NCI-H510A treated with DMSO at 0.1 percent for 48 hours (cell line): ENCODE measurements around the gene ZBTB7A.

Source experiments
- DNase-seq: peaks from one replicate; lab custom pipeline; 2025; lab: John Stamatoyannopoulos, UW

Gene ZBTB7A

GRCh38 chr19:4066682-4067395 lies at the start of gene ZBTB7A:
Gene ZBTB7A (minus strand): TSS chr19:4066899. CDS start chr19:4055232, 11,667 bp downstream.
- peak; percentile 41 for DNase-seq

- no peak for DNase-seq
These were observed 49.2 kb upstream of the ZBTB7A start for GRCh38 chr19:4115818-4116385.

DNA sequence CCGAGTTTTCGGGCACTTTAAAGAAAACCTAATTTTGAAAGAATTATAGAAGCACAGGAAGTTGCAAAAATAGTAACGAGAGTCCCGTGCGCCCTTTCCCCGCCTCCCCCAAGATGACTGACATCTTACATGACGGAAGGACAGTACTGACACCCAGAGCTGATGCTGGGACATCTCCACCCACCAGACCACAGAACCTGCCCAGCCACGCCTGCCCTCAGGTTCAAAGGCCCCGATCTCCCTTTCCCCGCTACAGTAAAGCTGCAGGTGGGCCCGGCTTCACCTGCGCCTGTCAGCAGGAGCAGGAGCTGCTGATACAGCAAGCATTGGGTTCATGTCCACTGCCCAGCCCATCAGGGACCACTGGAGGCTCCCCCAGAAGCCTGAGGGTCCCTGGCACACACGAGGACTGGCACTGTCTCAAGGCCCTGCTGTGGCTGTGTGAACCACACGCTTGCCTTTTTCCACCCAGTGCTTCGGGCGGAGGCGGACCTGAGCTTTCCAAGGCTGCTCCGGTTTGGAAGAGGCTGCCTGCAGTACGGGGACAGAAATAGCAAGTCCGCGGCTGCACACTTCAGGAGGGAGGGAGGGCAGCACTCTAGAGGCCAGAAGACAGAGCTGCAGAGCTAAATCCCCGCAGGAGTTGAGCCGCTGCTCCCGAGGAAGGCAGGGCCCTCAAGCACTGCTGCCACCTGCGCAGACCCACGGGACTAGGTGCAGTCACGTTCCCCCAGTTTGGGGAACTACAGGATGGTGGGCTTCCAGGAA lies 48.5 kb upstream of the ZBTB7A start:
- DNase-seq, result no peak

- DNase-seq, result no peak
These were observed 47.5 kb upstream of the ZBTB7A start for GRCh38 chr19:4114181-4114580.

DNA sequence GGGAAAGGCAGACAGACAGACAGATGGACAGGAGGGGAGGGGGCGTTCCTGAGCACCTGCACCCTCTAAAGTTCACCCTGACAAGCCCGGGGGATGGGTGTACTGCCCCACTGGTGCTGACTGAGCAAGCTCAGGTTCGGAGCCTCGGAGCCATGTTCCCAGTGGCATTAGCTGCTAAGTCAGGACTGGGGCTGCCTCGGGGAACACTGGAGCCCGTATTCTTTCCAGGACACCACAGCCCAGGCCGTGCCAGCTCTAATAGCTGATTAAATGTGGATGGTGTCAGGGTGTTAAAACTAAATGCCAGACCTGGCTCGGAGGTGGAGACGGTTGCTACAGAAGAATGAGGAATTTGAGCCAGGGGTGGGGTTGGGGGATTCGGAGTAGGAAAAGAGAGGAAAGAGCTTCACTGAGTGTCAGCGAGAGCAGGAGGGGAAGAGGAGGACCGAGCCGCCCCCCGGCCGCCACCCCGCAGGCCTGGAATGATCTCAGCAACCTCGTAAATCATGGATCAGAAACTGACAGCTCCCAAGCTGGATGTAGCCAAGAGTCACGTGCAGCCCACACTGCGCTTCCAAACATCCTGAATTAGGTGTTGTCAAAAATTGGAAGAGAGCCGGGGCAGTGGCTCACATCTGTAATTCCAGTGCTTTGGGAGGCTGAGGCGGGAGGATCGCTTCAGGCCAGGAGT lies 46.8 kb upstream of the ZBTB7A start:
- DNase-seq, result no peak

GRCh38 chr19:4112367-4112766 lies 45.7 kb upstream of the ZBTB7A start:
- DNase-seq, result no peak

GRCh38 chr19:4109626-4109945 lies 42.9 kb upstream of the ZBTB7A start:
- DNase-seq, result no peak

GRCh38 chr19:4108767-4109625 lies 42.3 kb upstream of the ZBTB7A start:
- no peak for DNase-seq

DNA sequence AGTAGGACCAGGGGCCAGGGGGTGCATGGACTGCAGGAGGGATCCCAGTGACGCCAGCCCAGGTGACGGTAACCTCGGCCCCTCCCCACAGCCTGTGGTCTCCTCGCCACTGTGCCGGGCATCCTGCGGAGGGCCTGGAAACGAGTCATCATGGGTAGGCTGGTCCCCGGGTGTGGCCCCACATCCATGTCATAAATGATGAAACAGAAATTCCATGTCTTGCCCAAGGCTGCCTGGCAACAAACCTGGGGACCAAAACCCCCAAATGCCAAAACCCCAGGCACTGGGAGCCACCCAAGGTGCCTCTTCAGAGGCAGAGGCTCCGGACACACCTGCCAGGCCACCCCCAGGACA lies 36.4 kb upstream of the ZBTB7A start:
- no peak for DNase-seq

- no peak for DNase-seq
These were observed 35.8 kb upstream of the ZBTB7A start for GRCh38 chr19:4102339-4103079.

- no peak for DNase-seq
These were observed 34.7 kb upstream of the ZBTB7A start for GRCh38 chr19:4101496-4101770.

- DNase-seq, result no peak
These were observed 34.2 kb upstream of the ZBTB7A start for GRCh38 chr19:4100647-4101495.

GRCh38 chr19:4099041-4099764 lies 32.5 kb upstream of the ZBTB7A start:
- no peak for DNase-seq

- DNase-seq, result no peak
These were observed 31.8 kb upstream of the ZBTB7A start for GRCh38 chr19:4098493-4098892.

GRCh38 chr19:4097501-4097900 lies 30.8 kb upstream of the ZBTB7A start:
- no peak for DNase-seq

- DNase-seq, result no peak
These were observed 29.6 kb upstream of the ZBTB7A start for GRCh38 chr19:4096049-4096892.

DNA sequence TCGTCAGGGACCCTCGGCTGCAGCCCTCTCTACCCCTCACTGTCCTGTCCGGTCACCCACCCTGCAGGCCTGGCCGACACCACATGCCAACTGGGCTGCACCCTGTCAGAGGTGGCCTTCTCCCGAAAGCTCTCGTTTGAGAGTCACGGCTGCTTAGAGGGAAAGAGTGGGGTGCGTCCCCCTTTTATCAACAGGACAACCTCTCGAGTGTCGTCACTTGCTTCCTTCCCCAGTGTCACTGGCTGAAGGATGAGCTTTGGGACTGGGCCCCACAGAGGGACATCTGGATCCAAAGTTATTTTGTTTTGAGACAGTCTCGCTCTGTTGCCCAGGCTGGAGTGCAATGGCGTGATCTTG lies 28.8 kb upstream of the ZBTB7A start:
- no peak for DNase-seq

- no peak for DNase-seq
These were observed 28.2 kb upstream of the ZBTB7A start for GRCh38 chr19:4094761-4095487.
